C4-2B (cell line): ENCODE measurements around the gene MYO15A.

ENCODE experiments used
- H3K27ac ChIP-seq: fragments of 450-650 bp; 2 replicates; pipeline ENCODE4 v1.5.1; 2017
- ZFX ChIP-seq: fragments of 450-650 bp; IDR thresholded peaks from 2 replicates; pipeline ENCODE4 v1.6.1; 2017
- TF ChIP-seq, protein P1 (sequence below): fragments of 450-650 bp; conservative IDR thresholded peaks from 2 replicates; pipeline ENCODE4 v1.5.1; 2017; ENCODE audit warnings: mild to moderate bottlenecking

Gene MYO15A

DNA sequence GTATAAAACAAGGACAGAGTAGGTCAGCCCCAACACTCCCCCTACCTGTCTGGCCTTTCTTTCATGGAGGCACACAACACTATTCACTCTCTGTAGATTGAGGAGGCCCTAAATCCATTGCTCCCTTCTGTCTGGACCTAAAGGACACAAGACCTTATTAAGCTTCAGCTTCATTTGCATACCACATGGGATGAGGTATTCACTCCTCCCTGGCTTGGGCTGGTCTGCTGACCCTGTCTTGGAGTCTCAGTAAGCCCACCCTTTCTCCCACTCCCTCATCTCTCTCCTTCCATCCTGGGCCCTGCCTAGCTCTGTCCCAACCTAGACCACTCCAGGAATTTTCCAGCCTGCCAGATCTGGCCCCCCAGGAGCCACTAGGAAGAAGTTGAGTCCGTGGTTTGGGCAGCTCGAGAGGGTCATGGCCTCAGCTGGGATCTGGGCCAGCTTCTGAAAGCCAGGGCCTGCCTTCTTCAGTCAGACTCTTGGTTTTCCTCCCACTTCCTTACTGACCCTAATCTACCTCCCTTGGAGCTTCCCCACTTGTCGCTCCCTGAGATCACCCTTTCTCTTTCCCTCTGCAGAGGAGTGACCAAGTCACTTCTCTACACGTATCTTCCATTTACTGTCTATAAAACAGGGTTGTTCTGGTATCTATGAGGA is 110.3 kb downstream of the MYO15A start:
- no peak overlapping the region for H3K27ac ChIP-seq
- no peak for TF ChIP-seq ZFX
- TF ChIP-seq, protein P1, sequence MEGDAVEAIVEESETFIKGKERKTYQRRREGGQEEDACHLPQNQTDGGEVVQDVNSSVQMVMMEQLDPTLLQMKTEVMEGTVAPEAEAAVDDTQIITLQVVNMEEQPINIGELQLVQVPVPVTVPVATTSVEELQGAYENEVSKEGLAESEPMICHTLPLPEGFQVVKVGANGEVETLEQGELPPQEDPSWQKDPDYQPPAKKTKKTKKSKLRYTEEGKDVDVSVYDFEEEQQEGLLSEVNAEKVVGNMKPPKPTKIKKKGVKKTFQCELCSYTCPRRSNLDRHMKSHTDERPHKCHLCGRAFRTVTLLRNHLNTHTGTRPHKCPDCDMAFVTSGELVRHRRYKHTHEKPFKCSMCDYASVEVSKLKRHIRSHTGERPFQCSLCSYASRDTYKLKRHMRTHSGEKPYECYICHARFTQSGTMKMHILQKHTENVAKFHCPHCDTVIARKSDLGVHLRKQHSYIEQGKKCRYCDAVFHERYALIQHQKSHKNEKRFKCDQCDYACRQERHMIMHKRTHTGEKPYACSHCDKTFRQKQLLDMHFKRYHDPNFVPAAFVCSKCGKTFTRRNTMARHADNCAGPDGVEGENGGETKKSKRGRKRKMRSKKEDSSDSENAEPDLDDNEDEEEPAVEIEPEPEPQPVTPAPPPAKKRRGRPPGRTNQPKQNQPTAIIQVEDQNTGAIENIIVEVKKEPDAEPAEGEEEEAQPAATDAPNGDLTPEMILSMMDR, result no peak

DNA sequence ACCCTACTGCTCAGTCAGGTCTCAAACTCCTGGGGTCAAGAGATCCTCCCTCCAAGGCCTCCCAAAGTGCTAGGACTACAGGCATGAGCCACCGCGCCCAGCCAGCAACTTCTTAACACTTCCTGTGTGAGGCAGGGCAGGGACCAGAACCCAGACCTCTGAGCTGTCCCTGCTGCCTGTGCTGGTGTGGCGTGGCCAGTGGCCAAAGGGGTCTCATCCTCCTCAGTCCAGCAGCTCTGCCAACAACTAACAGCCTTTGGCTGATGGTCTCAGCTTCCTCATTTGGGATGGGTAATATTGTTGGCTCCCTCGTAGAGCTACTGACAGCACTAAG is 115.5 kb downstream of the MYO15A start:
- no peak overlapping the region for H3K27ac ChIP-seq
- TF ChIP-seq, protein P1, result no peak
- TF ChIP-seq ZFX, result no peak

DNA sequence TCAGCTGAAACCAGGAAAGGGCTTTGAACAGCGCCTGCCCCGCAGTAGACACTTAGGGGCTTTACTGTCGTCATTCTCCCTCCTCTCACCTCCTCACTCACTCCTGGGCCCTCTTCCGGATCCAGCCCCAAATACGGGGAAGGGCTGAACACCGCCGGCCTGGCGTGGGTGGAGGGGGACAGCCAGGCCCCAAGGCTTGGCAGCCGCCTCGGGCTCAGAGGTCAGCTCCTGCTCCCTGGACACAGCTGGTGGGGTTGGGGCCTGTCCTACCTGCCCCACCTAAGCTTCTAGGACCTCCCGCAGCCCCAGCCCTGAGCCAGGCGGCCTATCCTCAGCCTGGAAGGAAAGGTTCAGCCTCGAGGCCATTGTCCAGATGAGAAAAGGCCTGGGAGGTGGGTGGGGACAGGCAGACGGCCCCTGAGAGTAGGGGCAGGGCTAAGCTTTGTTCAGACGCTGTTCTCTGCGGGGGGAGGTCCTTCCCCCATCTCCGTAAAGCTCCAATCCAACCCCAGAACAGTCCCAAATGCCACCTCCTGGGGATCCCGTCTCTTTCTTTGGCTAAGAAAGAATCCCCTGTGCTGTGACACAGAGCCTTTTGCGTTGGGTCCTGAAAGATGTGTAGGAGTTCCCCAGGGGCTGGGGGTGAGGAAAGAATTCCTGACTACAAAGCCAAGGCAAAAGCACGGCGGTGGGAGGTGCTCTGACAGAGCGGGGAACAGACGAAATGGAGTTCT is 116.0 kb downstream of the MYO15A start:
- no peak overlapping the region; the same call in 1 of the 2 replicates for H3K27ac ChIP-seq
- TF ChIP-seq, protein P1, result no peak
- TF ChIP-seq ZFX, result no peak

DNA sequence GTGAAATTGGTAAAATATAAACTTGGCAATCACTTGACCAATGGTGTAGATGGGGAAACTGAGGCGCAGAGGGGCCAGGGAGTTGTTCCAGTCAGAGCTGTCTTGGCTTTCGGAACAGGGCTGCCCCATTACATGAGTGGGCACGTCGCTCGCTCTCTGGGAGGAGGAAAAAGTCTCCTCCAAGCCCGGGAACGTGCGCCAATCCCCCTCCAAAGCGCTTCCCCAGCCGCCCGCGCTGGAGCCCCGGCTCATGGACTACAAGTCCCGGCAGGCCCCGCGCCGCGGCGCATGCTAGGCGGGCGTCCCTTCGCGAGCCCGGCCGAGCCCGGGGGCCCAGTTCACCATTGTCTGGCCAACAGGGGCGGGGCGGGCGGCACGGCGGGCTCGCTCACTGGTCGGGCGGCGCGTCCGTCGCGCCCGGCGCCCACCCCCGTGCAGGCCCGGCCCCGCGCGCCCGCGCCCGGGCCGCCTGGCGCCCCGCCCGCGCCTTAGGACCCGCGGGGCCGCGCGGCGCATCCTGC is 116.6 kb downstream of the MYO15A start, which contains the start of gene LLGL1:
Gene LLGL1 (plus strand): TSS at position 515 of the 521 bp plus-strand sequence. CDS start 48 bp downstream, outside the sequence.
- TF ChIP-seq ZFX, result no peak
- TF ChIP-seq, protein P1, result no peak
- H3K27ac ChIP-seq, result peak within 1 kb of the TSS; percentile 33

DNA sequence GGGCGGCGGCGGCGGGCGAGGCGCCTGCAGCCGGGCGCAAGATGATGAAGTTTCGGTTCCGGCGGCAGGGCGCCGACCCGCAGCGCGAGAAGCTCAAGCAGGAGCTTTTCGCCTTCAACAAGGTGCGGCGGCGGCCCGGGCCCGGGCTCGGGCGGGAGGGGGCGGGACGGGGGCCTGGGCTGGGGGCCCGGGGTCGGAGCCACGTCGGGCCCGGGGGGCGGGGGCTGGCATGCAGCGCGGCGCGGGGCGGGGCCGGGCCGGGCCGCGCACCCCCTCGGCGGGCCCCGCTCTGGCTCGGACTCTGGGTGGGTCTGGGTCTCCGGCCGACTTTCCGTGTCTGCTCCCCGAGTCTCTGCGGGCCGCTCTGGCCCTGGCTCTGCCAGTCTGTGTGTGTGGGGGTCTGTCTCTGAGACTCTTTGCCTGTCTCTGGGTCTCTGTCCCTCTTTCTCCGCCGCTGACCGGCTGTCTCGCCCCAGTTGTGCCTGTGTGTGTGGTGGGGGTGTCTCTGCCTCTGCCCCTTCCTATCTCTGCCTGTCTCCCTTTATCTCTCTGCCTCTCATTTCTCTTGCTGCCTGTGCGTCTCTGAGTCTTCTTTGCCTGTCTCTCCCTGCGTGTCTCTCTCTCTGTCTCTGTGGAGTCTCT is 117.2 kb downstream of the MYO15A start:
- H3K27ac ChIP-seq, result peak overlapping the region; percentile 33
- TF ChIP-seq, protein P1, result no peak
- peak; percentile 22; the same call in 1 of the 2 replicates for TF ChIP-seq ZFX

DNA sequence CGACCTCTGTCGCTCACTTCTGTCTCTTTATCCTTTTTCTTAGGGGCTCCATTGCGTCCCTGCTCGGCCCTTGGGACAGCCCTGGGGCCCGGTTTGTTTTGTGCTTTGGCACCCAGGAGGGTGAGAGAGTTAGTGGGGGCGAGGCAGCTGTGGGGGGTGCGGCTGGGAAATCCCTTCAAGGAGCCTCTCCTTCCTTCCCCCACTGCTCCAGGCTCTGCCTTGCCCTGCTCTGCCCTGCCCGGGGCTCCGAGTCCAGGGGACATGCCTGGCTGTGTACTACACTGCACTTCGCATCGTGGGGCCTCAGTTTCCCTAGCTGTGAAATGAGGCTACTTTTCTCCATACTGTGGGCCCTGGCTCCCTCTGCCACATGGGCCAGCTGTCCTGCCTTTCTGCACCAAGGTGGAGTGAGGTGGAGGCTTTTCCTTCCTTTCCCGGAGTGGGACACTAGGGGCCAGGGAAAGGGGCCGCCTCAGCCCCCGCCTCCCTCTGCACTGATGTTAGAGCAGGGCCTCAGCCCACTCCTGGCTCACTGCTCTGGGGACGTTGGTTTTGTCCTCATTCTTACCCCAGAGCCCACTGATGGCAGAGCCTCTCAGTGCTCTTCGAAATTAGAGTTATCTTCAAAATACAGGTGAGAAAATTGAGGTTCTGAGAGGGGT is 117.9 kb downstream of the MYO15A start:
- TF ChIP-seq, protein P1, result no peak
- no peak for TF ChIP-seq ZFX
- peak overlapping the region; percentile 33 for H3K27ac ChIP-seq
